Nephron progenitor cell (in vitro differentiated cells): ENCODE results near the gene ZNF43.
"Not testable (repeated sequence)": the region's sequence is repeated elsewhere in the genome, so short reads cannot be mapped to it uniquely, and the experiment has no call there.

Source experiments
- DNase-seq: peaks from one replicate; pipeline ENCODE4 v3.0.0; 2021
- H3K27ac Mint-ChIP-seq: 2 replicates; pipeline ENCODE4 v1.8.0; 2021; ENCODE audit warnings: mild to moderate bottlenecking, moderate library complexity, mixed read lengths
- H3K27me3 Mint-ChIP-seq: 2 replicates; pipeline ENCODE4 v1.8.0; 2021; ENCODE audit warnings: mild to moderate bottlenecking, low read depth, mixed read lengths; ENCODE audit not compliant: poor library complexity
- H3K36me3 Mint-ChIP-seq: 2 replicates; pipeline ENCODE4 v1.8.0; 2021; ENCODE audit warnings: low read depth, mixed read lengths
- H3K4me1 Mint-ChIP-seq: 2 replicates; pipeline ENCODE4 v1.8.0; 2021; ENCODE audit warnings: mixed read lengths
- H3K4me3 Mint-ChIP-seq: 2 replicates; pipeline ENCODE4 v1.8.0; 2021; ENCODE audit warnings: mild to moderate bottlenecking, moderate library complexity, mixed read lengths
- H3K9me3 Mint-ChIP-seq: 2 replicates; pipeline ENCODE4 v1.8.0; 2021; ENCODE audit warnings: mild to moderate bottlenecking, moderate library complexity, mixed read lengths
- CTCF ChIP-seq: fragments of 200-600 bp; sonication (generic); IDR thresholded peaks from 2 replicates; pipeline ENCODE4 v1.5.0; 2021; ENCODE audit warnings: antibody characterized with exemption

ZNF43 gene

GRCh38 chr19:21835810-21836444, at the start of gene ZNF43:
TSS of gene ZNF43 (minus strand) at chr19:21836182. CDS start at chr19:21836038, 144 bp downstream.
- Mint-ChIP-seq H3K4me1 (peaks cover 23% of the 10 kb centered on the region), H3K36me3 (peaks cover 82% of the 10 kb centered on the region), H3K27me3 (peaks cover 9% of the 10 kb centered on the region), H3K9me3 (peaks cover 54% of the 10 kb centered on the region), H3K27ac (peak within 1 kb of the TSS; percentile 100), H3K4me3 (peak within 1 kb of the TSS; percentile 99)
- no peak for TF ChIP-seq CTCF
- DNase-seq, result peak; percentile 83

GRCh38 chr19:21885516-21885915, 49.5 kb upstream of the ZNF43 start:
- H3K4me1 Mint-ChIP-seq, H3K36me3 Mint-ChIP-seq, H3K27me3 Mint-ChIP-seq, H3K27ac Mint-ChIP-seq, DNase-seq, H3K4me3 Mint-ChIP-seq: not testable (repeated sequence)
- peaks cover 93% of the 10 kb centered on the region for H3K9me3 Mint-ChIP-seq

GRCh38 chr19:21884786-21885185, 48.8 kb upstream of the ZNF43 start:
- not testable (repeated sequence) for H3K27ac Mint-ChIP-seq, H3K27me3 Mint-ChIP-seq, H3K36me3 Mint-ChIP-seq, H3K4me1 Mint-ChIP-seq, H3K4me3 Mint-ChIP-seq, DNase-seq
- H3K9me3 Mint-ChIP-seq, result peaks cover 94% of the 10 kb centered on the region

- Mint-ChIP-seq H3K4me1 (no peaks in the 10 kb centered on the region), H3K4me3 (no peak overlapping the region), H3K27ac (peak overlapping the region; percentile 53), H3K27me3 (no peaks in the 10 kb centered on the region), H3K36me3 (no peaks in the 10 kb centered on the region), H3K9me3 (peaks cover 94% of the 10 kb centered on the region)
- no peak for TF ChIP-seq CTCF
- no peak for DNase-seq
Observed at GRCh38 chr19:21883516-21883915, 47.5 kb upstream of the ZNF43 start.

GRCh38 chr19:21880761-21881160, 44.8 kb upstream of the ZNF43 start:
- H3K4me1 Mint-ChIP-seq, H3K4me3 Mint-ChIP-seq, DNase-seq: not testable (repeated sequence)

GRCh38 chr19:21878646-21879045, 42.7 kb upstream of the ZNF43 start:
- no peak for TF ChIP-seq CTCF
- Mint-ChIP-seq H3K4me3 (no peak overlapping the region), H3K4me1 (no peaks in the 10 kb centered on the region)

More at GRCh38 chr19:21880761-21881160, 44.8 kb upstream of the ZNF43 start:
- H3K9me3 Mint-ChIP-seq, result peaks cover 88% of the 10 kb centered on the region
- not testable (repeated sequence) for H3K27me3 Mint-ChIP-seq, H3K36me3 Mint-ChIP-seq, H3K27ac Mint-ChIP-seq

GRCh38 chr19:21877976-21878375, 42.0 kb upstream of the ZNF43 start:
- H3K36me3 Mint-ChIP-seq, result no peaks in the 10 kb centered on the region
- H3K4me1 Mint-ChIP-seq, result no peaks in the 10 kb centered on the region
- H3K4me3 Mint-ChIP-seq, result no peak overlapping the region
- H3K27me3 Mint-ChIP-seq, result no peaks in the 10 kb centered on the region
- no peak for DNase-seq
- H3K27ac Mint-ChIP-seq, result no peak overlapping the region
- no peak for TF ChIP-seq CTCF
- H3K9me3 Mint-ChIP-seq, result peaks cover 74% of the 10 kb centered on the region

More at GRCh38 chr19:21878646-21879045, 42.7 kb upstream of the ZNF43 start:
- Mint-ChIP-seq H3K9me3 (peaks cover 81% of the 10 kb centered on the region), H3K27ac (no peak overlapping the region), H3K36me3 (no peaks in the 10 kb centered on the region), H3K27me3 (no peaks in the 10 kb centered on the region)
- no peak for DNase-seq

GRCh38 chr19:21876608-21877007, 40.6 kb upstream of the ZNF43 start:
- peaks cover 72% of the 10 kb centered on the region for H3K9me3 Mint-ChIP-seq

More at GRCh38 chr19:21876608-21877007, 40.6 kb upstream of the ZNF43 start:
- H3K36me3 Mint-ChIP-seq, H3K27ac Mint-ChIP-seq, H3K4me3 Mint-ChIP-seq, H3K4me1 Mint-ChIP-seq, DNase-seq, H3K27me3 Mint-ChIP-seq: not testable (repeated sequence)
